GM12801 (cell line): Measurements from ENCODE around the gene FMNL2.

Source experiments
- CTCF ChIP-seq: IDR thresholded peaks from one replicate; pipeline ENCODE4 v1.5.1; 2011; ENCODE audit warnings: control low read depth; ENCODE audit not compliant: insufficient read length; ENCODE audit errors: extremely low read depth

Gene FMNL2

GRCh38 chr2:152335016-152335725 lies at the start of gene FMNL2:
Gene FMNL2 (plus strand): TSS chr2:152335174.
- TF ChIP-seq CTCF = no peak

GRCh38 chr2:152292991-152293390 lies 42.0 kb upstream of the FMNL2 start:
- no peak for TF ChIP-seq CTCF

GRCh38 chr2:152297715-152298114 lies 37.3 kb upstream of the FMNL2 start:
- no peak for TF ChIP-seq CTCF

- TF ChIP-seq CTCF = no peak
Observed at GRCh38 chr2:152298754-152299153, 36.2 kb upstream of the FMNL2 start.

- TF ChIP-seq CTCF = no peak
Observed at GRCh38 chr2:152301131-152301530, 33.8 kb upstream of the FMNL2 start.

- no peak for TF ChIP-seq CTCF
Observed at GRCh38 chr2:152303951-152304350, 31.0 kb upstream of the FMNL2 start.

GRCh38 chr2:152304836-152305235 lies 30.1 kb upstream of the FMNL2 start:
- no peak for TF ChIP-seq CTCF

GRCh38 chr2:152307863-152308262 lies 27.1 kb upstream of the FMNL2 start:
- TF ChIP-seq CTCF = no peak
